ENCODE results near the gene NRXN3.
A peak's percentile ranks its signal among the peaks of the same experiment; 100 is the strongest.

NRXN3 gene

DNA sequence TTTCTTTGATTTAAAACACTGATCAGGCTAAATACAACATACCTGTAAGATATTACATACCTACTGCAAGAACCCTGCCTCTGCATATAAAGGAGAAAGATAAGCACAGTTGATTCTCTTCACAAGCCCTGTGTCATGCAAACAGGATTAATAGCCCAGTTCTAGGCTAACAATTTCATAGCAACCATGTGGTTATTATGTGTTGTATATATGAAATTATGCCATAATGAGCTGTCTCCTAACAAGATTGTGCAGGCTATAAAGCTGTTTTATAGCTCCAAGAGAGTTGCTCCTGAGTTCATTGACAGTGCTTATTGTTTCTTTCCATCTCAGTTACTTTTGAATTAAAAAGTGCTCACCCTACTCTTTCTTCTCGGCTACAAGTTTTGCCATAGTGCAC, 1431.9 kb downstream of the NRXN3 start:
- DNase-seq, result no peak

GRCh38 chr14:79602742-79603141, 1432.6 kb downstream of the NRXN3 start:
- DNase-seq, result no peak

- no peak for DNase-seq
Observed at GRCh38 chr14:79605849-79606248, 1435.7 kb downstream of the NRXN3 start.

GRCh38 chr14:79608446-79608845, 1438.3 kb downstream of the NRXN3 start:
- DNase-seq, result no peak

DNA sequence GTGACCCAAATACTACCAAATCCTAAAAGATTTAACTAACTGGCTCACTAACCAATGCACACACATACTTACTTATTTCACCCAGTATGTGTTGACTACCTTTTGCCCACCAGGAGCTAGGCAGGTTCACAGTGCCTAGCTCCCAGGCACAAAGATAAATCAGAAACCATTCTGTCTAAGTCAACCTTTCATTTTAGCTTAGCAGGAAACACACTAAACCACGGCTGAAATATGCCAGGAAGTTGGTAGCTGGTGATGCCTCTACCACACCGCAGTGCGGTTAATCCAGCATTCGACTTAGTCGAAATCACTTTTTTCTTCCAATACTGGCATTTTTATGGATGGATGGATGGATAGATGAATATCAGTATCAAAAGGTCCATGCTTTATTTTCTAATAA, 1443.5 kb downstream of the NRXN3 start:
- DNase-seq, result peak in 1 of 5 experiments; percentile 7

- DNase-seq, result no peak
Observed at GRCh38 chr14:79614448-79614847, 1444.3 kb downstream of the NRXN3 start.

DNA sequence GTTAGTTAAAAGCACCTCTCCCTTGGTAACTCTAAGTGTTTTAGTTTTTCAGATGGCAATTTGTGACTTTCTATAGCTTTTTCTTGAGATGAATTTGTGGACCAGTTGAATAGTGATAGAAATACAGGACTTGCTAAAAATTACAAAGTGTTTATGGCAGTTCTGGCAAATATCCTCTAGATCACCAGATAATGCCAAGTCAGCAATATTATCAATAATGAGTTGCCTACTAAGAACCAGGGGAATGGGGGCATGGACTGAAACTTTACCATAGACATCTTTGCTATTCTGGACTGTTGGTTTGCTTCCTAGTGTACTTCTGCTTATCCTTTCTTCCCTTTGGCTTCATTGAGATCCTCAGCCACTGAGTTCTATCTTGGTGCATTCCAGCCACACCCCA, 1456.9 kb downstream of the NRXN3 start:
- DNase-seq, result no peak

DNA sequence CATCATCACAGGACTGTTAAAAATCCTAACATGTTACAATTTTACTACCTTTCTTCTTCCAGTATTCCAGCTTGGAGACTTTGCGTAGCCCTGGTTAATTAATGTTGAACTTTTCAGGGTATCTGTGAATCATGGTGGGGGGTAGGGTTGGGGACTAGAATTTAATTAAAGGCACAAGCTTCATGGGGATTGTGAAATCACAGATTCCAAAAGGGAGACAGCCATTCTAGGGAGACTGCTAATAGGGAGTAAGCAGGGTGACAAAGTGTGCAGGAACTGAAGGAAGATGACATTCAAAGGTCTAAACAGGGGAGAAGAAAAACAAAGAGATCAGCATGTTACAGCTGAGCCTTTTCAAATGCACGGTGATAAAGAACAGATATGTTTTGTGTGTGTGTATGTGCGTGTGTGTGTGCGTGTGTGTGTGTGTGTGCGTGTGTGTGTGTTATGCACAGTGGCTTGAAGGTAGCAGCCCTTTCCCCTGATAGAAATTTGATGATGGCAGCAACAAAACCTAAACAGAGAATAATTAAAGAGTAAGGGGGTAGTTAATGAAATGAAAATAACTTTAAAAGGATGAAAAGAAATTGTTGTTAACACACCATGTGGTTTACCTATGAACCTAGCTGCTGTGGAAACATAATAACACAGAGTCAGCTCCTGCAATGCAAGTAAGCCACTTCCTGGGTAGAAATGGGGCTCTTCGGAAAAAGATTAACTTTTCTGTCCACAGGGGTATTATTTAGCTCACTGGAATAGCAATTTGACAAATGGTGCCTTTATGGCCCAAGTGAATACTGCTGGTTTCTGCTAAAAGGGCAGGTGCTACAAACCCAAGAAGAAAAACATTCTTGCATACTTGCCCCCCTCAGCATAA, 1459.5 kb downstream of the NRXN3 start:
- DNase-seq, result no peak

DNA sequence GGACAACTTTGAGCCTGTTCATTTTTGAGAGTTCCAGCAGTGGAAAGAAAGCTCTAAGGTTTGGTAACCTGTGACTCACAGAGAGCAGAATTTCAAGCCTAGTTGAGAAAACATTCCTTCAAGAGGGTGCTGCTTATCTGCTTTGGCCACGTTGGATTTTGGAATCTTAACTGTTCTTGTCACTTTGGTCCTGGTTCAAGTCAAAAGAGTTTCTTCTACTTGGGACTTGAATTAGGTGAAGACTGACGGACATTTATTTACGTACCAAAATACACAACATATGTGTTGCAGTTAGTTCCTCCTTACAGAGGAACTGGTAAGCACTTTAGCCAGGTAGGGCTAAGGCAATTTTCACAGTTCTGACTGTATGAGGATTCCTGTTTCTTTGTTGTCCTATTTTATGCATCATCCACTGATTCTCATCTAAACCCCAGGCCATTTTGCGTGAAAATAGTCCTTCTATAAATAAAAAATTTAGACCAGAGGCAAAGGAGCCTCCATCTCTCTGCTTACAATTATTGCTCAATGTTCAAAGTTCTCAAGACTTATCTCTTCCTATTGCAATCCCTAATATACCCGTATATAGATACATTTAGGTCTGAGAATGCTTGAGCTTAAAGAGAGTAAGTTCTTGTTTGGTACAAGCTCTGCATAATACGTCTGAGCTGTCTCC, 1460.3 kb downstream of the NRXN3 start:
- DNase-seq, result no peak

- no peak for DNase-seq
Observed at GRCh38 chr14:79631276-79631675, 1461.1 kb downstream of the NRXN3 start.

- no peak for DNase-seq
Observed at GRCh38 chr14:79638672-79639266, 1468.6 kb downstream of the NRXN3 start.

GRCh38 chr14:79639613-79640012, 1469.4 kb downstream of the NRXN3 start:
- no peak for DNase-seq

DNA sequence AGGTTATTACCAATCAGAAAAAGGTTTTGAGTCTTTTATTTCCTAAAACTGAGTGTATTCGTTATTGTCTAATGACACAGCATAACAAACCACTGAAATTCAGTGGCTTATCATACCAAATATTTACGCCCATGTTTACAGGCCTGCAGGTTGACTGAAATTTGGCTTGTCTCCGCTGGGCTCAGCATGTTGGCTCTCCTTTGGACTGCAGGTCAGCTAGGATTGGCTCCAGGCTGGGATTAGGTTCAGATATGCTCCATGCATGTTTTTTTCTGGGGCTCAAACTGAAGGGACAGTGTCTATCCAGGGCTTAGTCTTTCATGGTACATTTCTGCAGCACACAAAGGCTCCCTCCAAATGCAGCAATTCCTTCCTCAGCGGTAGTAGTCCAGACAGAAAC, 1471.2 kb downstream of the NRXN3 start:
- DNase-seq, result no peak

DNA sequence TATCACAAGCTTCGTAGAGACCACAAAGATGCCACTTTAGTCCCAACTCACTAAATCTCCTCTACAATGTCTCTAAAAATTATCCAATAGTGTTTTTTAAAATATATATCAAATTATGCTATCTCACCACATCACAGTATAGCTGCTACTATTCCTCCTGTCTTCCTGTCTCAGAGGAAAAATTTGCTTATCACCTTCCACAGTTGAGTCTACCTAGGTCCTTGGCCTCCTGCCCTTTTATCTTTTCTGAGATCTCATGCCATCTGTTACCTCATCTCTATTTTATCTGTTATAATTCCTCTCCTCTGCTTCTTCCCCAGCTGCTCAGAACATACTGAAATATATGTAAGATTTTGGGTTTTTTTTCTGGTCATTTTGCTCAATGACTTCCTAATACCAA, 1473.0 kb downstream of the NRXN3 start:
- no peak for DNase-seq

DNA sequence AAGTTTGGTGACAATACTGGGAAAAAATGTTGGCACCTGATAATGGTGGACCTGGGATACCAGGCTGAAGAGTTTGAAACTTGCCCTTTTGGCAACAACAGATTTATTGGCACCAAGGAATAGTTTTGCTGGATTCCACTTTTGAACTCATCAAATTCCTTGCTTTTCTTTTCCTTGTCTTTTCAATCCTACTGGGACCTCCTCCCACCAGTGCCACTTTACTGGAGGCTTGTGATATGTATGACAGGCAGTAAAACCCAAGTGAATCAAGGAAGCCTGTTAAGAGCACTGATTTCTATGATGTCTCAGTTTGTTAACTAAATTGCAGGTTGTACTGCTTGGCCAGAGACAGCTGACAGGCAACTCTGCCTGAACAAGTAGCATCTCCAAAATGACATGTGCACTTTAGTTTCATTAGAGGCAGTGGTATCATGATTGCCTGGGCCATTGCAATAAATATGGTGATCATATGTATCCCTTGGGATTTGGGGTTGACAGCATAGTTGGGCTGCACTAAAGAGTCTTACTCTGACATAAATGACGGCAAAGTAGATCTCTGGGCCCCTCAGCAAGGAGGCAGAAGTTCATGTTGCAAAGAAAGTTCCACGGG, 1475.7 kb downstream of the NRXN3 start:
- DNase-seq, result no peak

DNA sequence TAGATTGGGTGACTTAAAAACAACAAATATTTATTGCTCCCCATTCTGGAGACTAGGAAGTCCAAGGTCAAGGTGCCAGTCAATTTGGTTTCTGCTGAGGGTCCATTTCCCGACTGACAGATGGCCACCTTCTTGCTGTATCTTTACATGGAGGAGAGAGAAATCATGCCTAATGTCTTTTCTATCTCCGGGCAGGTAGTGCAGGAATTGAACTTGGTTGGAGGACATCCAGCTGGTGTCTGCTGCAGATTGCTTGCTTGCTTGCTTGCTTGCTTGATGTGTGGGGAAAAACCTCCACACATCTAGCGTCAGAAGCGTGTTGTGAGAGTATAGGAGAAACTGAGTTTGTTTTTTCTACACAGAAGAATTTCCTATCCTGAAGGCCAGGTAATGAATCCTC, 1479.7 kb downstream of the NRXN3 start:
- no peak for DNase-seq

- DNase-seq, result no peak
Observed at GRCh38 chr14:79652513-79653307, 1482.5 kb downstream of the NRXN3 start.

- DNase-seq, result no peak
Observed at GRCh38 chr14:79656056-79656455, 1485.9 kb downstream of the NRXN3 start.

GRCh38 chr14:79656496-79656895, 1486.3 kb downstream of the NRXN3 start:
- DNase-seq, result no peak

- DNase-seq, result no peak
Observed at GRCh38 chr14:79658221-79658620, 1488.0 kb downstream of the NRXN3 start.

DNA sequence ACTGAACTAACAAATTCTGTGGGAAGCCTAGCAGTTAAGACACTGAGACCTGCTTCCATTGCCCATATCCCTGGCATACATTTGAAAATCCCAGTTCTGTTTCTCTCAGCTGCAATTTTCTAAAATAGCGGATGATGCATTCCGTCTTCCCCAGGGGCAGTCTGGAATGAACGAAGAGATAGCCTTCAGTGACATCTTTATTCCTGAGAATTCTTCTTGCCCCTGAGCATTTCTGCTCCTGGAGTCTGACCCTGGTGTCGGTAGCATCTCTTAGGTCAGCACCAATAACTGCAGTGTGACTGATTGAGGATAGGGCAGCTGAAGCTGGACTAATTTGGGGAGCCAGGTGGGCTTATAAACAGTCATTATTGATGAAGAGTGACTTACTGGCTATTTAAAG, 1488.6 kb downstream of the NRXN3 start:
- no peak for DNase-seq
